HL-60/S4 treated with retinoic acid at 250 ng/mL for 4 days and 3 days (cell line): ENCODE results near the gene PDE11A.
"Not testable (repeated sequence)": the region's sequence is repeated elsewhere in the genome, so short reads cannot be mapped to it uniquely, and the experiment has no call there.

Experiments used
- in situ Hi-C: fragments of 300-500 bp; cut with MboI; formaldehyde crosslinking; loops from 2 replicates; pipeline ENCODE4 v1.7.0; 2022; ENCODE audit warnings: low sequenced_read_pairs

Gene PDE11A

DNA sequence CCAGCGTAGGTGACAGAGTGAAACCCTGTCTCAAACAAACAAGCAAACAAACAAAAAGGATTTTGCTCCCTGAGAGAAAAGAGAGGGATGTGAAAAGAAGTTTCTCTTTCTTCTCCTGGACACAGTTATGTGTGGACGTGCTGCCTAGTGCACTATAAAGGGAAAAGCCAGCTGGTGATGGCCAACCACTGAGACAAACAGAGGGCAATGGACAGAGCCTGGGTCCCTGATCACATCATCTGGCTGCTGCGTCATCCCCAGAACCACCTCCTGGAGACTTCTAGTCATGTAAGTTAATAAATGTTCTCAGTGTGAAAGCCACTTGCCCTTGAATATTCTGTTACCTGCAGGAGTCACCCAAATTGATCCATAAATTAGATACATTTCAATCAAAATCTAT, 184.9 kb downstream of the PDE11A start:
- in situ Hi-C loops = no loop called here

DNA sequence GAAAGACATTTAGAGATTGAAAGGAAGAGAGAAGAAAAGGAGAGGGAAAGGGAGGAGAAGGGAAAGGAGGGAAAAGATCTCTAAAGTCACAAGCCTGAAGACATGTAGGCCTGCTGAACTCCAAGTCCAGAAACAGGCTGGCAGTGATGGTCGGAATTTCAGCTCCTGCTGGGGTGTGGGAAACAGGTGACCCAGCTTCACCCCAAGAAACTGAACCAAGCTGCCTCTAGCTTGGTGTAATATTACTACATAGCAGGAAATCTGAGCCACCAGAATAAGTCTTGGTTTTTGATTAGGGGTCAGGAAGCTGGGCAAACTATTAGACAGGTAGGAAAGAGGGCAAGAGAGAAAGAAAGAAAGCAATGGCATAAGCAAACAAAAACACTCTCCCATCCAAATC, 185.8 kb downstream of the PDE11A start:
- in situ Hi-C loops = no loop called here

DNA sequence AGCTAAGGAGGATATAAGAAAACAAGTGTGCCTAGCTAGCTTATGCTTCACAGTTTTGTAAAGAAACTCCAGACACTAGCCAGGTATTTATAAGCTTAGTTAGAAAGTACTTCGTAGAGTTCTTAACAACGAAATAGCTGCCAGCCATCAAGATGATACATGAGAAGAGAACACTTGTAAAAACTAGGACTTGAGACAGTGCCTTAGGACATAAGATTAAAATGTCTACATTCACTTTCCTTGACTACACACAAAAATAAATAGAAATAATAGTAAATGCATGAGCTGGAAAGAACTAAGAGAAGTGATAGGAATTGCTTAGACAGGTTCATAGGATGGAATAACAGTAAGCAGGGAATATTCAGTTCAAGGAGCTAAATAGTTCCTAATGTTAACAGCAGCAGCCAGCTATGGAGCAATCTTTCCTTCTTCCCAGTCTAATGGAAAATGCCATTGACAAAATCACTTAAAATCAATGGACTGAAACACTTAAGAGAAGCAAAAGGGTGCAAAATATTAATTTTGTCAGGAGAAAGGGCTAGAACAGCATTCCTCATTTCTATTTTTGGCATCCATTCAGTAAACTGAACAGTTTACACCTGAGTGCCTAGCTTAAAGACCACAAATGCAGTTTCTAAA, 186.6 kb downstream of the PDE11A start:
- in situ Hi-C loops = no loop called here

DNA sequence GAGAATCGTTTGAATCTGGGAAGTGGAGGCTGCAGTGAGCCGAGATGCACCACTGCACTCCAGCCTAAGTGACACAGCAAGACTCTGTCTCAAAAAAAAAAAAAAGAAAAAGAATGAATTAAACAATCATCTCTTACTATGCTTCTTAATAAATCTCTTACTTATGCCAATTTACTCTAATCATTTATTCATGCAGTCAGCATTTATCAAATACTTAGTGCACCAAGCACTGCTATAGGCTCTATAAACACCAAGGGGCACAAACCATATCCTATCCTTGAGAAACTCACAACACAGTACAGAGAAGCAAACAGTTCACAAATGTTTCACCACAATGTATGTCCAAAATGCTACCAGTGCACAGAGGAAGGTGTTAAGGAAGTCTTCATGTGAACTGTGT, 189.4 kb downstream of the PDE11A start:
- in situ Hi-C loops = no loop called here

DNA sequence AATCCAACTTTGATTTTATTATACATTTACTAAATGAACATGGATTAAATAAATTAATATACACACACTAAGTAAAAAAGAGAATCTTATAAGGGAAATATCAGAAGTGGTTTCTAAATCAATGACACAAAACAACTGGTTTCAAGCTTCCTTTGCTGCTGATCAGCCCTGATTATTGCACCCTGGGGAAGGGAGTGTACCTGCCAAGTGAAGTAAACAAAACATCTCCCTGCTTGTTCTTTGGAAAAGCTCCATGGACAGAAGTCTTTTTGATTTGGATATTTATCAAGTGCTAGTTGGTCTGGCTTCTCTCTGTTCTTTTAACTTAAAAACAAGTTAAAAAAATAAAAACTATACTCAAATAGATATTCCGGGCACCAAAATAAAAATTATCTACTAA, 190.1 kb downstream of the PDE11A start:
- in situ Hi-C loops = no loop called here

DNA sequence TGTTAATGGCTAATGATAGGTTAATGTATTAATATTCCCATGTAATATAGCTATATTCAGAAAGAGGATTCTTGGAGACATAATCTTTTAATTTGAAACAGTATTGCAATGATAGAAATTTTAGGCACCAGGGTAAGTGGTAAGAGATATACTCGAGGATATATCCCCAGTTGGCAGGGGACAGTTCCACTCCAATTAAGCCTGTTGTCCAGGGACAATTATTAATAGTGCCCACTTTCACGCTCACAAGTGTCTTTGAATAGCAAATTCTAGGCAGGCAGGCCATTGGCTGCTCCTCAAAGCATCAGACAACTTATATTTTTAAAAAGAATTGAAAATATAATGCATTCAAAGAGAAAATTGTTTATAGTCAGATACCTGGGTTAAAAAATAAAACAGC, 190.7 kb downstream of the PDE11A start:
- in situ Hi-C loops = no loop called here

DNA sequence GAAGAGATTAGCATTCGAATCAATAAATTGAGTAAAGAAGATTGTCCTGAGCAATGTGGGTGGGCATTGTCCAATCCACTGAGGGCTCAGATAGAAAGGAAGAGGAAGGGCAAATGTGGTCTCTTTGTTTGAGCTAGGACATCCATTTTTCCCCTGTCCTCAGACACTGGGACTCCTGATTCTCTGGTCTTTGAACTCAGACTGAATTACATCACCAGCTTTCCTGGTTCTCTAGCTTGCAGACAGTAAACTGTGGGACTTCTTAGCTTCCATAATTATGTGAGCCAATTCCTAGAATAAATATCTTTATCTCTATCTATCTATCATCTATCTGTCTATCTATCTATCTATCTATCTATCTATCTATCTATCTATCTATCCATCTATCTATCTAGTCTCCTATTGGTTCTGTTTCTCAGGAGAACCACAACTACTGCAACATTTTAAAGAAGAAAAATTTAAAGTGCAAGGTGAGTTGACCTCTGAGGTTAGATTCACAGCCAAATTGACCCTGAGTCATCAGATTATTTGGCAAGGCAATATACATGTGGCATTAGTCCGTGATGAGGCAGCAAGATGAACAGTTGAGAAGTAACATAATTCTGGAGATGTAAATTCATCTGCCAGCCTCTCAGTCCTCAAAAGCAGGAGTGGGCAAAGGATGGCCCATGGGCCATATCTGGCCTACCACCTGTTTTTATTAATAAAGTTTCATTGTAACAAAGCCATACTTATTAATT, 191.4 kb downstream of the PDE11A start:
- in situ Hi-C loops = no loop called here

DNA sequence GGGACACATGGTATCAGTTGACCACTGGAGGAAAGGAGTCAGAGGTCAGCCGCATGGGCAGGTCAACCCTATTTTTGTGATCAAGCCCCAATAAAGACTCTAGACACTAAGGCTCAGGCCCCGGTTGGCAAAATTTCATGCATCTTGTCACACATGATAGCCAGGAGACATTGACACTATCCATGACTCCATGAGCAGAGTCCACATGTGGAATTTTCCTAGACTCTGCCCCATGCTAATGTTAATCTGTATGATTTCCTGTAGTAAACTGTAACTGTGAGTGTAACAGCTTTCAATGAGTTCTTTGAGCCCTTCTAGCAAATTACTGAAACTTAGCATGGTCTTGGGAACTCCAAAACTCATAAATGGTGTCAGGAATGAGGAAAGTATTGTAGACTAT, 192.3 kb downstream of the PDE11A start:
- in situ Hi-C loops = no loop called here

- in situ Hi-C loops = no loop called here
Observed at GRCh38 chr2:177876950-177877349, 195.6 kb downstream of the PDE11A start.

GRCh38 chr2:177874686-177875085, 197.9 kb downstream of the PDE11A start:
- in situ Hi-C loops = no loop called here

DNA sequence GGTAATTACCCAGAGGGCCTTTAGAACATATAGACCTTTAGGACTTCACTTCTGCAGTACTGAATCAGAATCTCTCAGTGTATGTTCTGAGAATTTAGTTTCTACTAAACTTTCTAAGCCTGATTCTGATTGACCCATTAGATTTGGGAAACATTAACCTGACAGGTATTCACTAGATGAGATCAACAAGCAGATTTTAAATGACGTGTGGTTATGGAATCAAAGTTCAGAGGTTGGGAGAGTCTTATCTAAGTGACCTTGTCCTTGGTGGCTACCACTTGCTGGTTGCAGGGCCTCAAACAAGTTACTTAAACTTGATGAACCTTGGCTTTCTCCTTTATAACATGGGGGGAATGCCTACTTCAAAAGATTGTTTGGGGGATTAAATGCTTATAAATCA, 198.7 kb downstream of the PDE11A start:
- in situ Hi-C loops = no loop called here

- in situ Hi-C loops = no loop called here
Observed at GRCh38 chr2:177872286-177872685, 200.3 kb downstream of the PDE11A start.

DNA sequence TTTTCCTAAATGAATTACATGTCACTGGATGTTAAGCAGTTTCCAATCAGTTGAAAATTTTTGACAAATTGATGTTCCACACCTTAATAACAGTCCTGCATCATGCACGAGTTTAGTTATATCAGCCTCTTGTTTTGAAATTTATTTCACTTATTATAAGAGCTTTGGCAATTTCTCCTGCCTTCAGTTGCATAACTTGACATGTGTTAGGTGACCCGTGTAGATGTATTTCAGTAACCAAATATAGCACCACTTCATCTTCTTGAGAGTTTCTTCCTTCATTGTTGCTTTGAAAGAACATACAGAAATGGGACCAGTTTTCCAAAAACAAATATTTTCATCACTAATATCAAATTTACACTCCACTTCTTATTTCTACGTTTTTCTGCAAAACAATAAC, 202.7 kb downstream of the PDE11A start:
- in situ Hi-C loops = no loop called here

DNA sequence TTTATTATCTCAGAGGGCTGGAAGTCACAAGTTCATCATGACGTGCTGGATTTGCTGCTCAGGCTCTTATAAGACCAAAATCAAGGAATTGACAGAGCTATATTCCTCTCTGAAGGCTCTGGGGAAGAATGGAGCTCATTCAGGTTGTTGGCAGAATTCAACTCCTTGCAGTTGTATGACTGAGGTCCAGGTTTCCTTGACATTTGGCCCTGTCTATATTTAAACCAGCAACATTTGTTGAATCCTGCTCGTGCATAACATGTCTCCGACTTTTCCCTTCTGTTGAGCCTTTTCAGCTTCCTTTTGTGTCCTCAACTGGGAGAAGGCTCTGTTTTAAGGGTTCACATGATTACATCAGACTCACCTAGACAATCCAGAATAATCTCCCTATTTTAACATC, 203.4 kb downstream of the PDE11A start:
- in situ Hi-C loops = no loop called here

DNA sequence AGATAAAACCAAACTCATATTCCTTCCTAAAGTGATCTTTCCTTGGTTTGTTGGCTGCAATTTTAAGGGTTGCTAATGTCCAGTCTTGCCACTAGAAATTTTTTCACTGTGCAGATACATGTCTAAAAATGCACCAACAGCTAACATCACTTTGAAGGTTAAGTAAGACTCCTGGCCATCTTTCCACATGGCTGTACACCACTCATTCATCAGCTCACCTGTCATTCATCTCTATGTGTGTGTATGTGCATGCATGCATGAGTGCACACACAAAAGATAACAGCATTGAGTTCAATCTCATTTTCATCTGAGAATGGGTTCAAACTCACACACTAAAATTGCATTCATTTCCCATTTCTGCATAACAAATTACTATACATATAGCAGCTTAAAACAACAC, 203.8 kb downstream of the PDE11A start:
- in situ Hi-C loops = no loop called here

- in situ Hi-C loops = no loop called here
Observed at GRCh38 chr2:177857538-177857937, 215.0 kb downstream of the PDE11A start.

DNA sequence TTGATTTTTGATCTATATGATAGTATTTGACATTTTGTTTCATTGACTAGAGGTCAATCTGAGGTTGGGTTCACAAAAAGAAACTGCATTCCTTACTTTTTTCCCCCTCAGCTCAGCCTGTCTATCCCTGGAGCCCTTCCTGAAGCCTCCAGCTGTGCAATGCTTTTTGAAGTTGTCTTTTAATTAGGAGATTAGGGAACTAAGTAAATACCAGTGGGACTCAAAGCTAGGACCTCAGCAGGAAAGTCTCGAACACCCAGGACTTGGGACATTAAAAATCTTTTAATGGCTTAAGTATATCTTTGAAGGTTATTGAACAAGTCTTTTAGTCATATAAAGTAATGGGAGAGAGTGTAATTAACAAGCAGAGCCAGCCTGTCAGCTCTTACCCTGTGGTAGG, 220.2 kb downstream of the PDE11A start:
- in situ Hi-C loops = no loop called here

DNA sequence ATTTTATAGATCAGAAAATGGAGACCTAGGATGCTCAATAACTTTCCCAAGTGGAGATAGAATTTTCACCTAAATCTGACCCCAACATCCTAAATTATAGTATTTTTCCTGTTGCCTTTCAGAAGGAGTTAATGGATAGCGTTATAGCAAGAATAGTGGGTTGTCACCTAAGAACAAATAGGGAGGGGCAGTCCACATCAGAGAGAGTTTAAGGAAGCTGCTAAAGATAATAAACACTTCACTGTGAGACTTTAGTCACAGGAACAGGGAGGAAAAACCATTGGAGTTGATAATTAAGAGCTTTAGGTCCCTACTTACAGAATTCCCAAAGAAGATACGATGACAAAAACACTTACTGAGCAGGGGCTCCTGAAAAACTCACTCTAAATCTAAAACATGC, 229.4 kb downstream of the PDE11A start:
- in situ Hi-C loops = no loop called here

DNA sequence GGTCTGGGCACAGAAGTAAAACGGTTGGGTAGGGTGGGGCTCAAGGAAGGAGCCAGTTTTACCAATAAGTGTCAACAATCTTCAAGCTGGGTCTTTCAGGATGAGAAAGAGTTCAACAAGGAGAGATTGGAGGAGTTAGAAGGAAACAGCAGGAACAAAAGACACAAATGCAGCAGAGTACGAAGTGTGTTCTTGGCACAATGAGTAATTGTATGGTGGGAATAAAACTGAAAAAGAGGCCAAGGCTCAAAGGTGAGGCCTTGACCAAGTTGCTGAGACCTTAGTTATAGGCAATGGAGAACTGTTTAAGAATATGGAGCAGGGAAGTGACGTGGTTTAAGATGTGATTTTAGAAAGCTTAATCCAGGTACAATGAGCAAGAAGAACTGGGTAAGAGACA, 230.3 kb downstream of the PDE11A start:
- in situ Hi-C loops = no loop called here

DNA sequence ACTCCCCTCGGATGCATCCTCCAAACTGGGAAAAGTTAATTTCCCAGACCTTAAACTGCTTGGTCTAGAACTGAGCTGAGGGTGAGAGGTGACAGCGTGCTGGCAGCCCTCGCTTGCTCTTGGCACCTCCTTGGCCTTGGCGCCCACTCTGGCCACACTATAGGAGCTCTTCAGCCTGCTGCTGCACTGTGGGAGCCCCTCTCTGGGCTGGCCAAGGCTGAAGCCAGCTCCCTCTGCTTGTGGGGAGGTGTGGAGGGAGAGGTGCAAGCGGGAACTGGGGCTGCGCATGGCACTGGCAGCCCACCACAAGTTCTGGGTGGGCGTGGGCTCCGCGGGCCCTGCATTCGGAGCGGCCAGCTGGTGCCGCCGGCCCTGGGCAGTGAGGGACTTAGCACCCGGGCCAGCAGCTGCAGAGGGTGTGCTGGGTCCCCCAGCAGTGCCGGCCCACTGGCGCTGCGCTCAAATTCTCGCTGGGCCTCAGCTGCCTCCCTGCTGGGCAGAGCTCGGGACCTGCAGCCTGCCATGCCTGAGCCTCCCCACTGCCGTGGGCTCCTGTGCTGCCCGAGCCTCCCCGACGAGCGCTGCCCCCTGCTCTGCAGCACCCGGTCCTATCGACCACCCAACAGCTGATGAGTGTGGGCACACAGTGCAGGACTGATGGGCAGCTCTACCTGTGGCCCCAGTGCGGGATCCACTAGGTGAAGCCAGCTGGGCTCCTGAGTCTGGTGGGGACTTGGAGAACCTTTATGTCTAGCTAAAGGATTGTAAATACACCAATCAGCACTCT, 237.0 kb downstream of the PDE11A start:
- in situ Hi-C loops = not testable (repeated sequence)

DNA sequence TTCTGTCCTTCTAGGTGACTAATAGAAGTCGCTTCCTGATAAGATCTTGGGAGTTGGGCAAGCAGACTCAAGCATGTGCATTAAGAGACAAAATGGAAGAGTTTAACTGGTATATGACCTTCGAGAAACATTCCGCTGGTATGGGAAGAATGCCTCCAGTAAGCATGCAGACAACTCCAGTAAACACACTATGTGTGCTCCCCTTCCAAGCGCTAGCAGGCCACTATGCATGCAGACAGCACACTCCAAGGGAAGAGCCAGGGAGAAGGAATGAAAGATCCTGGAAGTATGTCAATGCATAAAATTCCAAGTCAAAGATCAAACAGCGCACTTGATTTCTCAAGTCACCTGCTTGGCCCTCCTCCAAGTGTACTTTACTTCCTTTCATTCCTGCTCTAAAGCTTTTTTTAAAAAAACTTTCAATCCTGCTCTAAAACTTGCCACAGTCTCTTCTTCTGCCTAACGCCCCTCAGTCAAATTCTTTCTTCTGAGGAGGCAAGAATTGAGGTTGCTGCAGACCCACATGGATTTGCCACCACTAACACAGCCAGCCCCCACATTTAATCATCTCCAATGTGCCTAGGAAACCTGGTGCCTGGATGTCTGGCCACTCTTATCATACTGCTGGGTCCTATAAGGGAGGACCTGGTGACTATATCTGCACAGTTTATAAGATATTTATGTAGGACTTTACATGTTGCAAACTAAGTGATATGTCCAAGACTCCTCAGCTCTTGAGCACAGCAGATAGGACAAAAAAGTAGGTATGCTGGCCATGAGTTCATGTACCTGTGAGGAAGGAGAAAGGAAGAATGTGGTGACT, 239.8 kb downstream of the PDE11A start:
- in situ Hi-C loops = no loop called here
